HepG2 (cell line): ENCODE results near the gene USP24. TPM values are rescaled to one million over a fixed set of nuclear protein-coding genes. Genes with fewer than 3 reads are reported as not detected.

ENCODE experiments used
- ATAD3A ChIP-seq: sonication (generic); formaldehyde crosslinking; IDR thresholded peaks from 2 replicates; pipeline ENCODE4 v1.4.0; 2020; ENCODE audit warnings: missing genetic modification reagents
- DR1 ChIP-seq: sonication (generic); formaldehyde crosslinking; IDR thresholded peaks from 2 replicates; pipeline ENCODE4 v1.8.0; 2021; ENCODE audit warnings: mild to moderate bottlenecking, missing genetic modification reagents, inconsistent platforms
- HDAC2 ChIP-seq: sonication (generic); formaldehyde crosslinking; IDR thresholded peaks from 2 replicates; pipeline ENCODE4 v1.4.0; 2020; ENCODE audit warnings: missing genetic modification reagents
- LCORL ChIP-seq, 2 experiments: fragments of 450-650 bp in 1 of 2; sonication (generic) in 1 of 2; formaldehyde crosslinking in 1 of 2; IDR thresholded peaks; 2 replicates each; pipeline versions ENCODE4 v1.5.0 to v1.6.1; 2017 to 2020; ENCODE audit warnings: antibody characterized with exemption in 1 of 2, missing genetic modification reagents in 1 of 2
- PHB2 ChIP-seq: fragments of 450-650 bp; IDR thresholded peaks from 2 replicates; pipeline ENCODE4 v1.6.1; 2018; ENCODE audit not compliant: partially characterized antibody
- PHF21A ChIP-seq: sonication (generic); formaldehyde crosslinking; IDR thresholded peaks from 2 replicates; pipeline ENCODE4 v1.5.0; 2020; ENCODE audit warnings: mild to moderate bottlenecking, missing genetic modification reagents
- PPARG ChIP-seq: conservative IDR thresholded peaks from 2 replicates; pipeline ENCODE4 v1.6.1; 2016; ENCODE audit warnings: missing biosample characterization, missing genetic modification reagents
- RBM39 ChIP-seq: fragments of 200-400 bp; formaldehyde crosslinking; IDR thresholded peaks from one replicate; pipeline ENCODE4 v1.6.1; 2018; ENCODE audit warnings: antibody characterized with exemption, mild to moderate bottlenecking, low read depth, low read length; ENCODE audit not compliant: poor library complexity, severe bottlenecking
- TOE1 ChIP-seq: sonication (generic); formaldehyde crosslinking; IDR thresholded peaks from 2 replicates; pipeline ENCODE4 v1.4.0; 2020; ENCODE audit warnings: mild to moderate bottlenecking, missing genetic modification reagents
- ZBTB42 ChIP-seq: sonication (generic); formaldehyde crosslinking; IDR thresholded peaks from 2 replicates; pipeline ENCODE4 v1.5.0; 2020; ENCODE audit warnings: mild to moderate bottlenecking, missing genetic modification reagents
- ZNF24 ChIP-seq: fragments of 450-650 bp; IDR thresholded peaks from 2 replicates; pipeline ENCODE4 v1.6.1; 2017; ENCODE audit warnings: antibody characterized with exemption, mild to moderate bottlenecking
- ZNF382 ChIP-seq: sonication (generic); formaldehyde crosslinking; IDR thresholded peaks from 2 replicates; pipeline ENCODE4 v1.5.0; 2020; ENCODE audit warnings: missing genetic modification reagents, mild to moderate bottlenecking, borderline replicate concordance
- ZNF777 ChIP-seq: sonication (generic); formaldehyde crosslinking; IDR thresholded peaks from 2 replicates; pipeline ENCODE4 v1.4.0; 2020; ENCODE audit warnings: missing genetic modification reagents
- polyA plus RNA-seq, 8 experiments: library from polyadenylated mRNA; depleted of rRNA in 3 of 8; stranded (reverse) in 7 of 8; unstranded in 1 of 8; fragments of >200 nt; fragmentation: Illumina TruSeq in 4 of 8; extraction: Trizol in 4 of 8; gene quantifications; 2 replicates each; pipeline versions ENCODE4 v1.2.1 to v1.2.3, GENCODE V29; 2011 to 2016; ENCODE audit warnings: low read depth in 4 of 8, missing spikeins in 1 of 8, mixed read lengths in 1 of 8; ENCODE audit not compliant: insufficient read depth in 1 of 8
- total RNA-seq, 5 experiments: library from RNA; depleted of rRNA; stranded (reverse); fragments of >200 nt; fragmentation: Illumina TruSeq; extraction: Trizol; gene quantifications; 2 replicates each; pipeline ENCODE4 v1.2.3, GENCODE V29; 2016; ENCODE audit warnings: low read depth in 1 of 5
- TF ChIP-seq, protein P1 (sequence below): sonication (generic); formaldehyde crosslinking; IDR thresholded peaks from 2 replicates; pipeline ENCODE4 v1.9.0; 2021; ENCODE audit warnings: missing genetic modification reagents, borderline replicate concordance
- TF ChIP-seq, protein P2 (sequence below): sonication (generic); formaldehyde crosslinking; IDR thresholded peaks from 2 replicates; pipeline ENCODE4 v1.4.0; 2020; ENCODE audit warnings: missing genetic modification reagents
- TF ChIP-seq, protein P3 (sequence below): sonication (generic); formaldehyde crosslinking; IDR thresholded peaks from 2 replicates; pipeline ENCODE4 v1.4.0; 2020; ENCODE audit warnings: mild to moderate bottlenecking, low read depth, missing genetic modification reagents
- TF ChIP-seq, protein P4 (sequence below): sonication (generic); formaldehyde crosslinking; IDR thresholded peaks from 2 replicates; pipeline ENCODE4 v1.5.0; 2020; ENCODE audit warnings: mild to moderate bottlenecking, missing genetic modification reagents, borderline replicate concordance
- TF ChIP-seq, protein P5 (sequence below): IDR thresholded peaks from 2 replicates; pipeline ENCODE4 v1.6.1; 2016

USP24 gene
- total and polyA plus RNA-seq, 2 of the 13 experiments (the other 11 are each of a cell fraction or from before 2014, with no cell fraction given) = 18.8 to 47.6 TPM

DNA sequence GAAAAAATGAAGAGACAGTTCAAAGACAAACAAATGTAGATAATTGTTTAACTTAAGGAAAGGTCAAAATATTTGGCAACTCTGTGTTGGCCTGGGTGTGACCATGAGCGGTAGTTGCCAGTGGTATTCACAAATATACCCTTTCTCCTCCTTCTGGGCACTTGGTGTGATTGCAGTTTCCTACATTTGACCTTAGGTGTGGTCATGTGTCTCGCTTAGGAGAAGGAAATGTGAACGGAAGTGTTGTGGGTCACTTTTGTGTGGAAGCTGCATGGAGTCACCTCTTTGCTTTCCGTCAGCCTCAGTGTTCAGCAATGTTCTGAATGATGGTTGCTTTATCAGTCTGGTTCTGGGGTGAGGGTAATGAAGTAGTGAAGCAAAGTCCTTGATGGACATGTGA lies 179.3 kb downstream of the USP24 start (continued):
- TF ChIP-seq, protein P1, sequence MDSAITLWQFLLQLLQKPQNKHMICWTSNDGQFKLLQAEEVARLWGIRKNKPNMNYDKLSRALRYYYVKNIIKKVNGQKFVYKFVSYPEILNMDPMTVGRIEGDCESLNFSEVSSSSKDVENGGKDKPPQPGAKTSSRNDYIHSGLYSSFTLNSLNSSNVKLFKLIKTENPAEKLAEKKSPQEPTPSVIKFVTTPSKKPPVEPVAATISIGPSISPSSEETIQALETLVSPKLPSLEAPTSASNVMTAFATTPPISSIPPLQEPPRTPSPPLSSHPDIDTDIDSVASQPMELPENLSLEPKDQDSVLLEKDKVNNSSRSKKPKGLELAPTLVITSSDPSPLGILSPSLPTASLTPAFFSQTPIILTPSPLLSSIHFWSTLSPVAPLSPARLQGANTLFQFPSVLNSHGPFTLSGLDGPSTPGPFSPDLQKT = no peak
- TF ChIP-seq DR1 (CRISPR knock-in tag) = no peak
- no peak for TF ChIP-seq ZNF382 (CRISPR knock-in tag)
- TF ChIP-seq RBM39 = no peak
- no peak for TF ChIP-seq ATAD3A (CRISPR knock-in tag)
- no peak for TF ChIP-seq ZNF24
- TF ChIP-seq, protein P2, sequence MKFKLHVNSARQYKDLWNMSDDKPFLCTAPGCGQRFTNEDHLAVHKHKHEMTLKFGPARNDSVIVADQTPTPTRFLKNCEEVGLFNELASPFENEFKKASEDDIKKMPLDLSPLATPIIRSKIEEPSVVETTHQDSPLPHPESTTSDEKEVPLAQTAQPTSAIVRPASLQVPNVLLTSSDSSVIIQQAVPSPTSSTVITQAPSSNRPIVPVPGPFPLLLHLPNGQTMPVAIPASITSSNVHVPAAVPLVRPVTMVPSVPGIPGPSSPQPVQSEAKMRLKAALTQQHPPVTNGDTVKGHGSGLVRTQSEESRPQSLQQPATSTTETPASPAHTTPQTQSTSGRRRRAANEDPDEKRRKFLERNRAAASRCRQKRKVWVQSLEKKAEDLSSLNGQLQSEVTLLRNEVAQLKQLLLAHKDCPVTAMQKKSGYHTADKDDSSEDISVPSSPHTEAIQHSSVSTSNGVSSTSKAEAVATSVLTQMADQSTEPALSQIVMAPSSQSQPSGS (CRISPR knock-in tag) = 0 out of 2 replicates have a peak, but pooled peaks have one; percentile 33
- TF ChIP-seq HDAC2 (CRISPR knock-in tag) = peak; percentile 23; the same call in 1 of the 2 replicates
- TF ChIP-seq PPARG (CRISPR knock-in tag) = no peak
- TF ChIP-seq PHF21A (CRISPR knock-in tag) = no peak
- TF ChIP-seq, protein P3, sequence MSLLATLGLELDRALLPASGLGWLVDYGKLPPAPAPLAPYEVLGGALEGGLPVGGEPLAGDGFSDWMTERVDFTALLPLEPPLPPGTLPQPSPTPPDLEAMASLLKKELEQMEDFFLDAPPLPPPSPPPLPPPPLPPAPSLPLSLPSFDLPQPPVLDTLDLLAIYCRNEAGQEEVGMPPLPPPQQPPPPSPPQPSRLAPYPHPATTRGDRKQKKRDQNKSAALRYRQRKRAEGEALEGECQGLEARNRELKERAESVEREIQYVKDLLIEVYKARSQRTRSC (CRISPR knock-in tag) = no peak
- TF ChIP-seq, protein P4, sequence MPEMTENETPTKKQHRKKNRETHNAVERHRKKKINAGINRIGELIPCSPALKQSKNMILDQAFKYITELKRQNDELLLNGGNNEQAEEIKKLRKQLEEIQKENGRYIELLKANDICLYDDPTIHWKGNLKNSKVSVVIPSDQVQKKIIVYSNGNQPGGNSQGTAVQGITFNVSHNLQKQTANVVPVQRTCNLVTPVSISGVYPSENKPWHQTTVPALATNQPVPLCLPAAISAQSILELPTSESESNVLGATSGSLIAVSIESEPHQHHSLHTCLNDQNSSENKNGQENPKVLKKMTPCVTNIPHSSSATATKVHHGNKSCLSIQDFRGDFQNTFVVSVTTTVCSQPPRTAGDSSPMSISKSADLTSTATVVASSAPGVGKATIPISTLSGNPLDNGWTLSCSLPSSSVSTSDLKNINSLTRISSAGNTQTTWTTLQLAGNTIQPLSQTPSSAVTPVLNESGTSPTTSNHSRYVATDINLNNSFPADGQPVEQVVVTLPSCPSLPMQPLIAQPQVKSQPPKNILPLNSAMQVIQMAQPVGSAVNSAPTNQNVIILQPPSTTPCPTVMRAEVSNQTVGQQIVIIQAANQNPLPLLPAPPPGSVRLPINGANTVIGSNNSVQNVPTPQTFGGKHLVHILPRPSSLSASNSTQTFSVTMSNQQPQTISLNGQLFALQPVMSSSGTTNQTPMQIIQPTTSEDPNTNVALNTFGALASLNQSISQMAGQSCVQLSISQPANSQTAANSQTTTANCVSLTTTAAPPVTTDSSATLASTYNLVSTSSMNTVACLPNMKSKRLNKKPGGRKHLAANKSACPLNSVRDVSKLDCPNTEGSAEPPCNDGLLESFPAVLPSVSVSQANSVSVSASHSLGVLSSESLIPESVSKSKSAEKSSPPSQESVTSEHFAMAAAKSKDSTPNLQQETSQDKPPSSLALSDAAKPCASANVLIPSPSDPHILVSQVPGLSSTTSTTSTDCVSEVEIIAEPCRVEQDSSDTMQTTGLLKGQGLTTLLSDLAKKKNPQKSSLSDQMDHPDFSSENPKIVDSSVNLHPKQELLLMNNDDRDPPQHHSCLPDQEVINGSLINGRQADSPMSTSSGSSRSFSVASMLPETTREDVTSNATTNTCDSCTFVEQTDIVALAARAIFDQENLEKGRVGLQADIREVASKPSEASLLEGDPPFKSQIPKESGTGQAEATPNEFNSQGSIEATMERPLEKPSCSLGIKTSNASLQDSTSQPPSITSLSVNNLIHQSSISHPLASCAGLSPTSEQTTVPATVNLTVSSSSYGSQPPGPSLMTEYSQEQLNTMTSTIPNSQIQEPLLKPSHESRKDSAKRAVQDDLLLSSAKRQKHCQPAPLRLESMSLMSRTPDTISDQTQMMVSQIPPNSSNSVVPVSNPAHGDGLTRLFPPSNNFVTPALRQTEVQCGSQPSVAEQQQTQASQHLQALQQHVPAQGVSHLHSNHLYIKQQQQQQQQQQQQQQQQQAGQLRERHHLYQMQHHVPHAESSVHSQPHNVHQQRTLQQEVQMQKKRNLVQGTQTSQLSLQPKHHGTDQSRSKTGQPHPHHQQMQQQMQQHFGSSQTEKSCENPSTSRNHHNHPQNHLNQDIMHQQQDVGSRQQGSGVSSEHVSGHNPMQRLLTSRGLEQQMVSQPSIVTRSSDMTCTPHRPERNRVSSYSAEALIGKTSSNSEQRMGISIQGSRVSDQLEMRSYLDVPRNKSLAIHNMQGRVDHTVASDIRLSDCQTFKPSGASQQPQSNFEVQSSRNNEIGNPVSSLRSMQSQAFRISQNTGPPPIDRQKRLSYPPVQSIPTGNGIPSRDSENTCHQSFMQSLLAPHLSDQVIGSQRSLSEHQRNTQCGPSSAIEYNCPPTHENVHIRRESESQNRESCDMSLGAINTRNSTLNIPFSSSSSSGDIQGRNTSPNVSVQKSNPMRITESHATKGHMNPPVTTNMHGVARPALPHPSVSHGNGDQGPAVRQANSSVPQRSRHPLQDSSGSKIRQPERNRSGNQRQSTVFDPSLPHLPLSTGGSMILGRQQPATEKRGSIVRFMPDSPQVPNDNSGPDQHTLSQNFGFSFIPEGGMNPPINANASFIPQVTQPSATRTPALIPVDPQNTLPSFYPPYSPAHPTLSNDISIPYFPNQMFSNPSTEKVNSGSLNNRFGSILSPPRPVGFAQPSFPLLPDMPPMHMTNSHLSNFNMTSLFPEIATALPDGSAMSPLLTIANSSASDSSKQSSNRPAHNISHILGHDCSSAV = no peak
- no peak for TF ChIP-seq LCORL (IDR thresholded peaks at IDR 0.05)
- TF ChIP-seq LCORL (CRISPR knock-in tag; IDR thresholded peaks at IDR 0.05) = 0 out of 2 replicates have a peak, but pooled peaks have one; percentile 26
- no peak for TF ChIP-seq PHB2
- no peak for TF ChIP-seq ZNF777 (CRISPR knock-in tag)
- TF ChIP-seq ZBTB42 (CRISPR knock-in tag) = no peak
- TF ChIP-seq TOE1 (CRISPR knock-in tag) = no peak
- TF ChIP-seq, protein P5, sequence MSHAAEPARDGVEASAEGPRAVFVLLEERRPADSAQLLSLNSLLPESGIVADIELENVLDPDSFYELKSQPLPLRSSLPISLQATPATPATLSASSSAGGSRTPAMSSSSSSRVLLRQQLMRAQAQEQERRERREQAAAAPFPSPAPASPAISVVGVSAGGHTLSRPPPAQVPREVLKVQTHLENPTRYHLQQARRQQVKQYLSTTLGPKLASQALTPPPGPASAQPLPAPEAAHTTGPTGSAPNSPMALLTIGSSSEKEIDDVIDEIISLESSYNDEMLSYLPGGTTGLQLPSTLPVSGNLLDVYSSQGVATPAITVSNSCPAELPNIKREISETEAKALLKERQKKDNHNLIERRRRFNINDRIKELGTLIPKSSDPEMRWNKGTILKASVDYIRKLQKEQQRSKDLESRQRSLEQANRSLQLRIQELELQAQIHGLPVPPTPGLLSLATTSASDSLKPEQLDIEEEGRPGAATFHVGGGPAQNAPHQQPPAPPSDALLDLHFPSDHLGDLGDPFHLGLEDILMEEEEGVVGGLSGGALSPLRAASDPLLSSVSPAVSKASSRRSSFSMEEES (CRISPR knock-in tag) = 0 out of 2 replicates have a peak, but pooled peaks have one; percentile 31
